T-helper 2 cell treated with Interferon-gamma antibody and Interleukin-4, amounts not matched to agents 5 μg/mL and 100 μg/mL, for 36 hours (primary cell): ENCODE results near the gene RNF175.

ENCODE experiments used
- DNase-seq: peaks from one replicate; pipeline ENCODE4 v3.0.0; 2021; ENCODE audit warnings: low spot score
- H3K27ac Mint-ChIP-seq: one replicate; pipeline ENCODE4 v1.8.0; 2021; ENCODE audit warnings: mild to moderate bottlenecking, mixed read lengths
- H3K27me3 Mint-ChIP-seq: one replicate; pipeline ENCODE4 v1.8.0; 2021; ENCODE audit warnings: low read depth, mixed read lengths
- H3K36me3 Mint-ChIP-seq: one replicate; pipeline ENCODE4 v1.8.0; 2021; ENCODE audit warnings: low read depth, mixed read lengths
- H3K4me1 Mint-ChIP-seq: one replicate; pipeline ENCODE4 v1.8.0; 2021; ENCODE audit warnings: low read depth, mixed read lengths
- H3K4me3 Mint-ChIP-seq: one replicate; pipeline ENCODE4 v1.8.0; 2022; ENCODE audit warnings: mild to moderate bottlenecking, moderate library complexity, mixed read lengths
- H3K9me3 Mint-ChIP-seq: one replicate; pipeline ENCODE4 v1.8.0; 2021; ENCODE audit warnings: mixed read lengths

The RNF175 gene

DNA sequence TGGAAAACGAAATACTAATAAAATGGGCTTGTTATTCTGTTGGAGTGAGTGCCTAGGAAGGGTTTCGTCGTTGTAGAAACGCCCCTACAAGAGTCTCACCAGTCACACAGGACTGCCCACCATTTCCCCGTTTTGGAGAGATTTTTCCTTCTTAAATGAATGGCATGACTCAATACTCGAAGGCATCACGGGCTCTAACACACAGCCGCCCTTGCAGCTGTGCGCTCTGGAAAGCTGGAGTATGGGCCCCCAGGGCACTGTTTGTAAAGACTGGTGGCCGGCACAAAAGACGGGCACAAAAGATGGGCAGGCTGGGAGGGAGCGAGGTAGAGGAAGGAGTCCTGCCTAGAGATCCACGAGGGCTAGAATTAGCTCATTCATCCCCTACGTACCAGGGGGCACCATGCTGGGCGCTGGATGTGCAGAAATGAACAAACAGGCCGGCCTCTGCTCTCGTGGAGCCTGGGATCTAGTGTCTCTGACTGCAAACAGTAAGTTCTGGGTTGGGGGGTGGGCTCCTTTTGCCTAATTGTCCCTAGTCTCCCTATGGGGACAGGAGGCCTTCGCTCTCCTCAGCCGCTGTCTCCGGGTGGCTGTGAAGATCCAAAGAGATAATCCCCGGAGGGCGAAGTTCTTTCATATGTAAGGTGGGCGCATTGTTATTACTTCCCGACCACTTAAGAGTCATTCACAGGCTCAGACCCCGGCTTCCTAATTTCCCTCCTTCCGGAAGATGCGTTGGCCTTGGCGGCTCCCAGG is 30.1 kb upstream of the RNF175 start:
- H3K4me3 Mint-ChIP-seq = no peak overlapping the region
- H3K27ac Mint-ChIP-seq = no peak overlapping the region
- H3K9me3 Mint-ChIP-seq = no peaks in the 10 kb centered on the region
- no peaks in the 10 kb centered on the region for H3K36me3 Mint-ChIP-seq
- H3K27me3 Mint-ChIP-seq = peaks cover 90% of the 10 kb centered on the region
- no peak for DNase-seq
- H3K4me1 Mint-ChIP-seq = peaks cover 9% of the 10 kb centered on the region

DNA sequence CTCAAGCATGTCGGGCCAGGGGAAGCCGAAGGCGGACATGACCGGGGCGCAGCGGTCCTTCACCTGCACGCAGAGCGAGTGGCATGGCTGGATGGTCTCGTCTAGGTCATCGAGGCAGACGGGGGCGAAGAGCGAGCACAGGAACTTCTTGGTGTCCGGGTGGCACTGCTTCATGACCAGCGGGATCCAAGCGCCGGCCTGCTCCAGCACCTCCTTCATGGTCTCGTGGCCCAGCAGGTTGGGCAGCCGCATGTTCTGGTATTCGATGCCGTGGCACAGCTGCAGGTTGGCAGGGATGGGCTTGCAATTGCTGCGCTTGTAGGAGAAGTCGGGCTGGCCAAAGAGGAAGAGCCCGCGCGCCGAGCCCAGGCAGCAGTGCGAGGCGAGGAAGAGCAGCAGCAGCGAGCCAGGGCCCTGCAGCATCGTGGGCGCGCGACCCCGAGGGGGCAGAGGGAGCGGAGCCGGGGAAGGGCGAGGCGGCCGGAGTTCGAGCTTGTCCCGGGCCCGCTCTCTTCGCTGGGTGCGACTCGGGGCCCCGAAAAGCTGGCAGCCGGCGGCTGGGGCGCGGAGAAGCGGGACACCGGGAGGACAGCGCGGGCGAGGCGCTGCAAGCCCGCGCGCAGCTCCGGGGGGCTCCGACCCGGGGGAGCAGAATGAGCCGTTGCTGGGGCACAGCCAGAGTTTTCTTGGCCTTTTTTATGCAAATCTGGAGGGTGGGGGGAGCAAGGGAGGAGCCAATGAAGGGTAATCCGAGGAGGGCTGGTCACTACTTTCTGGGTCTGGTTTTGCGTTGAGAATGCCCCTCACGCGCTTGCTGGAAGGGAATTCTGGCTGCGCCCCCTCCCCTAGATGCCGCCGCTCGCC is 28.8 kb upstream of the RNF175 start, which contains the start of gene SFRP2:
Gene SFRP2 (minus strand): TSS at position 671 of the 864 bp plus-strand sequence. CDS start 248 bp downstream, at position 423.
- H3K27me3 Mint-ChIP-seq = peaks cover 87% of the 10 kb centered on the region
- H3K36me3 Mint-ChIP-seq = no peaks in the 10 kb centered on the region
- no peak within 1 kb of the TSS for H3K4me3 Mint-ChIP-seq
- peaks cover 9% of the 10 kb centered on the region for H3K4me1 Mint-ChIP-seq
- no peaks in the 10 kb centered on the region for H3K9me3 Mint-ChIP-seq
- H3K27ac Mint-ChIP-seq = no peak within 1 kb of the TSS
- DNase-seq = no peak

DNA sequence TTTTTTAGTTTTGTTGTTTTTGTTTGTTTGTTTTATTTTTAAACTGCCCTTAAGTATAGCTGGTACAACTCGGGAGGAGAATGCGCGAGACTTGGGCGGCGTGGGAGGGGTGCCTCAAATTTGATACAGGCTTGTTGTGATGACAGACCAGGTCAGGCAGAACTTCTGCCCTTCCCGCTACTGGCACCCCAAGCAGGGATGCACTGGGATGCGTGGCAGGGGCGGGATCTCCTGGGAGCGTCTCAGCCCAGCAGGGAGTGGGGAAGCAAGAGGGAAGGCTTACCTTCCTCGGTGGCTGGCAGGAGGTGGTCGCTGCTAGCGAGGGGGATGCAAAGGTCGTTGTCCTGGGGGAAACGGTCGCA is 28.2 kb upstream of the RNF175 start:
- no peak for DNase-seq
- no peaks in the 10 kb centered on the region for H3K36me3 Mint-ChIP-seq
- H3K4me3 Mint-ChIP-seq = no peak overlapping the region
- H3K4me1 Mint-ChIP-seq = peaks cover 9% of the 10 kb centered on the region
- peaks cover 86% of the 10 kb centered on the region for H3K27me3 Mint-ChIP-seq
- H3K27ac Mint-ChIP-seq = no peak overlapping the region
- no peaks in the 10 kb centered on the region for H3K9me3 Mint-ChIP-seq

DNA sequence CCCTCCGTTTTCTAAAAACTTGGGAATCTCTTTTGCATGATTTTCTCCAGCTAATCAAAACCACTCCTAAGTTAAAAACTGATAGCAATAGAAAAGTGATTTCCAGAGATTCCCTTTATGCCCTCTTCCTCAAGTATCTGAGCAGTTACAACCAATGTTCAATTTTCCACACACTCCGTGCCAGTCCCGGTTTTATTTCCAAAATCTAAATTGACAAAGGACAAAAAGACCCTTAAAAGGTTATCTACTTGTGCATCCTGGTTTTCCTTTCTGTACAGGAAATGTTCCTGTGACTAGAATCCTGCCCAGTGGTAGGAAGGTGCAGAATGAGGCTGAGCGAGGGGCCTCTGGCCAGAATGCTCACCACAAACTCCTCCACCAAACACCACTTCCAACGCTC is 27.8 kb upstream of the RNF175 start:
- H3K4me1 Mint-ChIP-seq = peaks cover 9% of the 10 kb centered on the region
- no peaks in the 10 kb centered on the region for H3K36me3 Mint-ChIP-seq
- no peaks in the 10 kb centered on the region for H3K9me3 Mint-ChIP-seq
- H3K27me3 Mint-ChIP-seq = peaks cover 85% of the 10 kb centered on the region
- no peak overlapping the region for H3K4me3 Mint-ChIP-seq
- DNase-seq = no peak
- H3K27ac Mint-ChIP-seq = no peak overlapping the region

DNA sequence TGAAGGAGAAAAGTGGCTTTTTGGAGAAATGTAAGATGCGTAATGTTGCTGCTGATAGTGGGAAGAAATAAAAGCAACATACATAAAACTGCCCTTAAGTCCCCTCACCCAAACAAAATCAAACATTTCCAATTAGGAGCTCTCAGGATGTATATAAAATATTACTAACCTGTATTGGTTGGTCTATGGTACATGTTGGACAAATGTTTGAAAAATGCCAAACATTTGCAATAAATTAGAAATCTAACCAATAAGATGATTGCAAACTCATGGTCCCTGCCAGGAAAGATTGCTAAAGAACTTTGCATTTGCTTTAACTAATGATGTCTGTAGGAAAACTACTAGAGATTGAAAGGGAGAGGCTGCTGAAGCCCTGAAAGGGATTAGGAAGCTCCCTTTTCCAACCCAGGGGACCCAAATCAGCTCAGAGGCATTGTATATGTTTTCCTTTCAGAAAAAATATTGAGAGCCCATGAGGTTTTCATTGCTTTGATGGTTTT is 27.3 kb upstream of the RNF175 start:
- DNase-seq = no peak
- Mint-ChIP-seq H3K27me3 (peaks cover 84% of the 10 kb centered on the region), H3K4me3 (no peak overlapping the region)

DNA sequence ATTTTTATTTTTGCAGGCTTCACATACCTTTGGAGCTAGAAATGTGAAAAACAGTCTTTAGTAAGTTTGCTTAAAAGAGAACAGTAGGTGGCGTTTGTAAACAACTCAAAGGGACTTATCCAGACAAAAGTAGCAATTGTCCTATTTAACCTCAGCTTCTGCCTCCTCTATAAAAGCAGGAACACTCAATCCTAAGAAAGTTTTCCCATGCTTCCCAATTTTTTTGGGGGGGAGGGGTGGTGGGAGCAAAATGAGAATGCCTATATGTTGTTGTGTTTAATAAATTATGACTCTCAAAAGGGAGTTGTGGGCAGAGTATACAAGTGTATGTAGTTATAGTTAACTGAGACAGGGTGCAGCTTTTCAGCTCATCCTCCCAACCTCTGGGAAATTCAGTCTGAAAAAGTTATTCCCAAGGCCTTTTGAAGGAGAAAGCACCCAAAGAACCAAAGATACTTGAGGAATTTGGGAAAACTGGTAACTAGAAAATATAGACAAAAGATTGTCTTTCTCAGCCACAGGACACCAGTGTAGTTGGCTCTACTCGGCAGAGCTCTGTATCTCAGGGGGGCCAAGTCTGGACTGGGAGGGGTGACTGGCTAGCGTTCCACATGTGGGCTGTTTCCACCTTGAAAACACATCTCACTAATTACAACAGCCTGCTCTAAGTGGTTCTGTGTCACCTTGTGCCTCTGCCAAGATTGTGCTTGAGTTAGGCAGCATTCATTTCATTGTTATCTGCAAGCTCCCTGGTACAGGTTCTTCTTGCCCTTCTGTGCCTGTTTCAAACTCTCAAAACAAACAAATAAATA is 26.3 kb upstream of the RNF175 start:
- no peak overlapping the region for H3K27ac Mint-ChIP-seq
- H3K27me3 Mint-ChIP-seq = peaks cover 81% of the 10 kb centered on the region
- H3K9me3 Mint-ChIP-seq = no peaks in the 10 kb centered on the region
- no peak overlapping the region for H3K4me3 Mint-ChIP-seq
- H3K36me3 Mint-ChIP-seq = no peaks in the 10 kb centered on the region
- no peak for DNase-seq
- H3K4me1 Mint-ChIP-seq = peaks cover 3% of the 10 kb centered on the region

More for the DNA sequence above, 27.3 kb upstream of the RNF175 start:
- Mint-ChIP-seq H3K36me3 (no peaks in the 10 kb centered on the region), H3K9me3 (no peaks in the 10 kb centered on the region), H3K27ac (no peak overlapping the region), H3K4me1 (peaks cover 9% of the 10 kb centered on the region)

DNA sequence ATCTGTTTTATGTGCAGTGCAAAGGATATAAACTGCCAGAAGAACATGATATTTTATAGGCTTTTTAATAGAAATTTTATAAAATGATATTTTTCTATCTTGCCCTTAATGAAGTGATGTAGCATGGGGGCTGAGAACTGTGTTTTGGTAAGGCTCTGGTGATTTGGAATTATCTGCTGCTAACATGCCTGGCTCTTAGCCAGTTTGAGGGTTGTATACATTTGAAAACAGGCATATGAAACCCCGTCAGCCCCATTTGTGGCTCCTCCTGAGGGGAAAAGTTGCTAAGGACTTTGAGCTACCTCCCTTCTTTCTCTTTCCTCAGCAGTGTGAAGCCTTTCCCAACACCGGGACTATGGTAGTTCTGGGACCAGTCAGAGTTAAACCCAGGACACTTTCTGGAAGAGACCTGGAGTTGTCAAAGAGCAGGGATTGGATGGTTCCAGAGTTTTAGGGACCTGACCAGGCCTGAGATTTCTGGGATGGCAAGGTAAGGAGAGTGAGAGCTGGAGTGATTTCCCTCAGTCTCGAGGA is 24.4 kb upstream of the RNF175 start:
- H3K36me3 Mint-ChIP-seq = no peaks in the 10 kb centered on the region
- H3K9me3 Mint-ChIP-seq = no peaks in the 10 kb centered on the region
- H3K4me1 Mint-ChIP-seq = no peaks in the 10 kb centered on the region
- H3K27me3 Mint-ChIP-seq = peaks cover 70% of the 10 kb centered on the region
- no peak overlapping the region for H3K4me3 Mint-ChIP-seq
- no peak overlapping the region for H3K27ac Mint-ChIP-seq
- no peak for DNase-seq

DNA sequence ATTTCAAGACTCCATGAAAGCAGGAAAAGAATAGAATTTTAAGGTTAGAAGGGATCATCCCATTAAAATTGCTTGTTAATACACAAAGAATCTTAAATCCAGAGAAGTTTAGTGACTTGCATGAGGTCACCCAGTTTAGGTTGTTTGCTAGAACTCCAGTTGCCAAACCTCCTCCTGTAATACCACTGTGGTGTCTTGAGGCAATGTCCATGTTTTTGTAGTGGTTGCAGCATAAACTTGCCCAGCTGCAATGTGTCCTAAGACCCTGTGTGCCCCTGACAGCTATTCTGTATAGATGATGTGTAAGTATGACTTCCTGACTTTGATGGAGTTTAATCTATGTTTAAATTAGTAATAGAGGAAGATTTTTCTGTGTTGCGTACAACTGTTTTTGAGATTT is 22.8 kb upstream of the RNF175 start:
- Mint-ChIP-seq H3K27ac (no peak overlapping the region), H3K27me3 (peaks cover 62% of the 10 kb centered on the region), H3K4me3 (no peak overlapping the region), H3K9me3 (peaks cover 4% of the 10 kb centered on the region), H3K36me3 (no peaks in the 10 kb centered on the region), H3K4me1 (no peaks in the 10 kb centered on the region)
- no peak for DNase-seq

DNA sequence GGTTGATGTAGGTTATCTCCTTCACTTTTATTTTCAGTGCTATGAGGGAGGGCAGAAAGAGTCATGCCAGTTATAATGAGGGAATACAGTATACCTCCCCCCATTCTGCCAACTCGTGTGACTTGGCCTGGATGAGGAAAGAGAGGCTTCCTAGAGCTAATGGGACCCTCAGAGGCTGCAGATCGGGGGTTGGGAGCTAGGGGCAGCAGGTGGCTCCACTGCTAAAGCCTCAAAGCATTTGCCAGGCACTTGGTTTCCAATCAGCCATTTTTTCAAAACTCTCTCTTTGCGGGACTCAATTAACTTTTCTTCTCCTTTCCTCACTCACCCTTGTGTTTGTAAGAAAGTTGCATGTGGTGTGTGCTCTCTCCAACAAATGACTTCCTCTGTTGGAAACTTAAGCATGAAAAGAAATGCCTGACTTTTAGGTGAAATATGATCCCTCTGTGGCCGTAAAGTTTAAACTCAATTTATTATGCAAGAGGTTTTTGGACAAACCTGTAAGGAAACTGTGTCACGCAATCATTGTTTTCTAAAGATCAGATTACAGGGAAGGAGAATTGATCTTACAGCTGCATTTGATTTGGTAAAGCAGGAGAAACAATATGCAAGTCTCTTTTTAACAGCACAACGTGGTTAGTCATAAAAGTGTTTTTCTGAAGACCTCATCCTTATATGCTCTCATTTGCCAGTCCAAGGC is 22.0 kb upstream of the RNF175 start:
- H3K27me3 Mint-ChIP-seq = peaks cover 55% of the 10 kb centered on the region
- no peaks in the 10 kb centered on the region for H3K4me1 Mint-ChIP-seq
- no peak overlapping the region for H3K27ac Mint-ChIP-seq
- H3K9me3 Mint-ChIP-seq = peaks cover 4% of the 10 kb centered on the region
- no peaks in the 10 kb centered on the region for H3K36me3 Mint-ChIP-seq
- H3K4me3 Mint-ChIP-seq = no peak overlapping the region
- no peak for DNase-seq

DNA sequence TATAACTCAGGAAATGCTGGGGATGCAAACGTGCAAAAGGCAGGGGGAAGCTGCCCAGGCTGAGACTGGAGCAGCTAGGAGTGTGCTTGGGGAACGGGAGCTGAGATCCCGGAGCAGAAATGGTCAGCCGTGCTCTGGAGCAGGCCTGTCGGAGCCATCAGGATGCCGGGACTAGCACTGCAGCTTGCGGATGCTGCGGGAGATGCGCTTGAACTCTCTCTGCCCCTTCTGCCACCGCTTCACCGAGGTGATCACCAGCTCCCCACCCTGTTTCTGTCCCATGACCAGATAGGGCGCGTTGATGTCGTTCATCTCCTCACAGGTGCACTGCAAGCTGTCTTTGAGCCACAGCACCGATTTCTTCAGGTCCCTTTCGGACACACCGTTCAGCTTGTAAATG is 21.5 kb upstream of the RNF175 start:
- no peak for DNase-seq
- Mint-ChIP-seq H3K4me1 (no peaks in the 10 kb centered on the region), H3K36me3 (no peaks in the 10 kb centered on the region), H3K9me3 (peaks cover 4% of the 10 kb centered on the region), H3K27ac (no peak overlapping the region), H3K4me3 (no peak overlapping the region), H3K27me3 (peaks cover 55% of the 10 kb centered on the region)

DNA sequence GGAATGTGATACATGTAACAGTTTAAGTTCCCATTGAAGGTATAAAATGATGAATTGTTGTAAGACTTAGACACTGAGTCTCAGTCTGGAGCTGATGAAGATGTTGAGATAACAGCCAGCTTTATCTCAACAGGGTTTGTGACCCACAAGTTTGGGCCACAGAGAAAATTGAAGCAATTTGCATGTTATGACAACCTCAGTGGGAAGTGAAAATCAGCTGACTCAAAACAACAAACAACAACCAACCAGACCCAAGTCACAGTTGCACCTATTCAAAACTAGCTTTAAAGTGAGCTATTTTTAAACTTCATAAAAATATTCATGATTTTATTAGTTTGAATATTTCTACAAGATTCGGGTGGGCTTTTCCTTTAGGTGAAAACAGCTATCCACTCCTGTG is 21.1 kb upstream of the RNF175 start:
- Mint-ChIP-seq H3K4me1 (no peaks in the 10 kb centered on the region), H3K27me3 (peaks cover 55% of the 10 kb centered on the region), H3K27ac (no peak overlapping the region), H3K9me3 (peaks cover 4% of the 10 kb centered on the region), H3K4me3 (no peak overlapping the region), H3K36me3 (no peaks in the 10 kb centered on the region)
- no peak for DNase-seq

DNA sequence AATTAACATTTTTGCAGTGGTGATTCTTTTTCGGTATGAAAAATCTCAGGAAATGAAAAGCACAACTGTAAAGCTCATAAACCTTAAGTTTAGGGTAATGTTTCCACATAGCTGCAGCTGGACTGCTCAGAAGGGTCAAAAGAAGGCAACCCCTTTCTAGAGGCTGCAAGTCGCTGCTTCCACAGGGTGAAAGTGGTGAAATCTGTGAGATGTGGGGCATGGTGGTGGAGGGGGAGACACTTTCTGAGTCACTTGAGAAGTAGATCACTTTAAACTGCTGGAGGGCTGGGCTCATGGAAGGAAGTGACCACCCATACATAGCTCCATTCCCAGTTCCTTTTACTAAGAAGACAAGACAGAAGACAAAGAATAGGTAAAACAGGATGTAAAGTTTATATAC is 20.4 kb upstream of the RNF175 start:
- no peak for DNase-seq
- no peaks in the 10 kb centered on the region for H3K4me1 Mint-ChIP-seq
- H3K36me3 Mint-ChIP-seq = no peaks in the 10 kb centered on the region
- no peak overlapping the region for H3K4me3 Mint-ChIP-seq
- H3K27ac Mint-ChIP-seq = no peak overlapping the region
- H3K27me3 Mint-ChIP-seq = peaks cover 50% of the 10 kb centered on the region
- H3K9me3 Mint-ChIP-seq = peaks cover 4% of the 10 kb centered on the region

DNA sequence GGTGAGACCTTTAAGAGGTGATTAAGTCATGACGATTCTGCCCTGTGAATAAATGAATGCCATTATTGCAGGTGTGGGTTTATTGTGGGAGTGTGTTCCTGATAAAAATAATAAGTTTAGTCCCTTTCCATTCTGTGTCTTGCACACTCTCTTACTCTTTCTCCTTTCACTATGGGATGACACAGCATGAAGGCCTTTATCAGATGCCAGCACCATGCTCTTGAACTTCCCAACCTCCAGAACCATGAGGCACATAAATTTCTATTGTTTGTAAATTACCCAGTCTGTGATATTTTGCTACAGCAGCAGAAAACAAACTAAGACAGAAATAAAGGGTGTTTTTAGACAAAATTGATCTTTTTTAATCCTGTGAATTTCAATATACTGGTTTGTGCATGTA is 18.6 kb upstream of the RNF175 start:
- H3K9me3 Mint-ChIP-seq = peaks cover 4% of the 10 kb centered on the region
- H3K36me3 Mint-ChIP-seq = no peaks in the 10 kb centered on the region
- H3K4me1 Mint-ChIP-seq = no peaks in the 10 kb centered on the region
- no peak for DNase-seq
- H3K4me3 Mint-ChIP-seq = no peak overlapping the region
- peaks cover 45% of the 10 kb centered on the region for H3K27me3 Mint-ChIP-seq
- H3K27ac Mint-ChIP-seq = no peak overlapping the region
